ENCODE results near the gene DKC1. TPM values are rescaled to one million over a fixed set of nuclear protein-coding genes. Genes with fewer than 3 reads are reported as not detected.

DKC1 gene
- total and polyA plus RNA-seq, 2 donors, result 34.0 to 43.8 TPM

DNA sequence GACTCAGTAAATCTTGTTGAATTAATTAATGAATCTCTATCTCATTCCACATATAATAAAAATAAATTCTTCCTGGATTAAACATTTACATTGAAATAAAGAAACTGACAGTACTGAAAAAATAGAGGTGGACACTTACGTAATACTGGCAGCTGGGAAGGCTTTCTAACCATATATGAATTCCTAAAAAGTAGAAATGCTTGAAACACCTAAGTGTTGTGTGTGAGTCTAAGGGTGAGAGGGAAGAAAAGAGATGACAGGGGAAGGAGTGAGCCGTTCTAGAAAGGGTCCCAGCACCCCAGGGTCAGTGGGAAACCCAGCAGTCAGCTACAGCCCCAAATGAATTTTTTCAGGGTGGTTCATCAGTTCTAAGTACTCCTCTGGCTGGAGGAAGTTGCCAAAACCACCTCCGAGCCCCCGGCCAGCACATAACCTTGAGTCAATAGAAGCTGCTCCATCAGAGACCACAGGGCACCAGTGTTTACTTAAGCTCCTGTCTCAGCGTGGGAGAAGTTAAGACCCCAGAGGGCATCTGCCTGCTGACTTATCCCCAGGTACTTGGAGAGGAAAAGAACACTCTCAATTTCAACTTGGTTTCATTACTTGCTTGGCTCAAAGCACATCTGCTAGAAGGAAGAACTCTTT, 30.1 kb upstream of the DKC1 start:
- DNase-seq (ENCODE audit: low read depth in 6 of 9, low spot score in 9 of 9), result peak in 1 of 9 donors; percentile 35
- no peak overlapping the region for H3K4me3 ChIP-seq (ENCODE audit: low read length in 2 of 2)
- H3K36me3 ChIP-seq (ENCODE audit: control insufficient read depth in 2 of 2, insufficient read depth in 2 of 2, low read length in 1 of 2), result no peaks in the 10 kb centered on the region
- H3K27me3 ChIP-seq (ENCODE audit: control insufficient read depth in 2 of 2, insufficient read depth in 1 of 2, low read length in 1 of 2), result no peaks in the 10 kb centered on the region
- H3K9me3 ChIP-seq (ENCODE audit: control insufficient read depth in 2 of 2, insufficient read depth in 1 of 2, low read length in 1 of 2), result no peaks in the 10 kb centered on the region
- WGBS, result 31% methylated on average over 5 of the region's 5 CpGs
- peak overlapping the region; percentile 36 to 95 for H3K27ac ChIP-seq (ENCODE audit: low read depth in 1 of 2, low read length in 1 of 2)
- peaks cover 9 to 71% of the 10 kb centered on the region in 2 donors for H3K4me1 ChIP-seq (ENCODE audit: control insufficient read depth in 2 of 2, insufficient read depth in 2 of 2, low read length in 2 of 2)

DNA sequence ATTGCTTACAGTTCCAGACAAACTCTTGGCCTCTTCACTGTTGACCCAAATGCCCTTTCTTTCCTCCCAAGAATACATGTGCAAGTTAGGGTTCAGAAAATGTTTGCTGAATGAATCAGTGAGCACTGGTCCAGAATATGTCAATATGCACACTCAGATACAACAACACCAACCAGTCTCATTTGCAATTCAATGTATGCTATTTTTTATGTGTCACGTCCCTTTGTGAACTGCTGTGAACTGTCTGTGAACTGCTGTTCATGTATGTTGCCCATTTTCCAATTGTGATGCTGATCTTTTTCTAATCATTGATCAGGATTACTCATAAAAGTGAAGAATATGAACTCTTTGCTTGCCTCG, 29.6 kb upstream of the DKC1 start:
- H3K27me3 ChIP-seq (ENCODE audit: control insufficient read depth in 2 of 2, insufficient read depth in 1 of 2, low read length in 1 of 2), result no peaks in the 10 kb centered on the region
- H3K9me3 ChIP-seq (ENCODE audit: control insufficient read depth in 2 of 2, insufficient read depth in 1 of 2, low read length in 1 of 2), result no peaks in the 10 kb centered on the region
- WGBS, result 75% methylated on average over 2 of the region's 2 CpGs
- H3K27ac ChIP-seq (ENCODE audit: low read depth in 1 of 2, low read length in 1 of 2), result peak overlapping the region; percentile 36 to 95
- DNase-seq (ENCODE audit: low read depth in 6 of 9, low spot score in 9 of 9), result no peak
- H3K36me3 ChIP-seq (ENCODE audit: control insufficient read depth in 2 of 2, insufficient read depth in 2 of 2, low read length in 1 of 2), result no peaks in the 10 kb centered on the region
- peaks cover 9 to 74% of the 10 kb centered on the region in 2 donors for H3K4me1 ChIP-seq (ENCODE audit: control insufficient read depth in 2 of 2, insufficient read depth in 2 of 2, low read length in 2 of 2)
- H3K4me3 ChIP-seq (ENCODE audit: low read length in 2 of 2), result no peak overlapping the region

DNA sequence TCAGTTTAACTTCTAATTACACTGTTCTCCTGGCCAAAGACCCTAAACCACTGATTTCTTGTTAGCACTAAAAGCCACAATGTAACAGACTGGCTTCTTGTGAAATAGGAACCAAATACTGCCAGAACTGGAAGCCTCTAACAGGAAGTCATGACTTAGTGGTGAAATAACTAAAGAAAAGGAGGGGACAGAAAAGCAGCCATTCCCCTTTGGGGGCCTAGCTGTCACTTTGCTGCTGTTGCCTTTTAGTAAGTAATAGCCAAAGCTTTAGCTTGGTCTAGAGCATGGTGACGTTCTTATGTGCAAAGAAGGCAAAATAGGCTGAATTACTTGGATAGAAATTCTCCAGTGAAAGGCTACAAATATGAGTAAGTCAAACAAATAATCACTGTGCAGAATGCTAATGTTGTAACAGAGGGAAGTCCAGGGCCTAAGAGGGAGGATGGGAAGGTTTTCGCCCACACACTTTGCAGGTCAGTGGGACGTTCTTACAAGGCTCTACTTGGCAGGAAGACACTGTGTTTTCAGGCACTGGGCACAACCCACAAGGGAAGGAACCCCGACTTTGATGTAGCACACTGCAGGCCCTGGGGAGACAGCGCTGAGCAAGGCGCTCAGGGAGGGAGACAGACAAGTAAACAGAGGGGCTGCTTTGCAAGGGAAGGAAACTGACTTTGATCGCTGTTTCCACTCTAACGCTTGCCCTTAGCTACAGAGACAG, 28.4 kb upstream of the DKC1 start:
- H3K27me3 ChIP-seq (ENCODE audit: control insufficient read depth in 2 of 2, insufficient read depth in 1 of 2, low read length in 1 of 2), result no peaks in the 10 kb centered on the region
- H3K4me1 ChIP-seq (ENCODE audit: control insufficient read depth in 2 of 2, insufficient read depth in 2 of 2, low read length in 2 of 2), result peaks cover 9 to 74% of the 10 kb centered on the region in 2 donors
- 6% methylated on average over 8 of the region's 8 CpGs for WGBS
- no peak overlapping the region for H3K4me3 ChIP-seq (ENCODE audit: low read length in 2 of 2)
- peak in 3 of 9 donors; percentile 54 to 78 (median 64) for DNase-seq (ENCODE audit: low read depth in 6 of 9, low spot score in 9 of 9)
- H3K27ac ChIP-seq (ENCODE audit: low read depth in 1 of 2, low read length in 1 of 2), result peak overlapping the region; percentile 44 to 95
- no peaks in the 10 kb centered on the region for H3K9me3 ChIP-seq (ENCODE audit: control insufficient read depth in 2 of 2, insufficient read depth in 1 of 2, low read length in 1 of 2)
- H3K36me3 ChIP-seq (ENCODE audit: control insufficient read depth in 2 of 2, insufficient read depth in 2 of 2, low read length in 1 of 2), result no peaks in the 10 kb centered on the region

DNA sequence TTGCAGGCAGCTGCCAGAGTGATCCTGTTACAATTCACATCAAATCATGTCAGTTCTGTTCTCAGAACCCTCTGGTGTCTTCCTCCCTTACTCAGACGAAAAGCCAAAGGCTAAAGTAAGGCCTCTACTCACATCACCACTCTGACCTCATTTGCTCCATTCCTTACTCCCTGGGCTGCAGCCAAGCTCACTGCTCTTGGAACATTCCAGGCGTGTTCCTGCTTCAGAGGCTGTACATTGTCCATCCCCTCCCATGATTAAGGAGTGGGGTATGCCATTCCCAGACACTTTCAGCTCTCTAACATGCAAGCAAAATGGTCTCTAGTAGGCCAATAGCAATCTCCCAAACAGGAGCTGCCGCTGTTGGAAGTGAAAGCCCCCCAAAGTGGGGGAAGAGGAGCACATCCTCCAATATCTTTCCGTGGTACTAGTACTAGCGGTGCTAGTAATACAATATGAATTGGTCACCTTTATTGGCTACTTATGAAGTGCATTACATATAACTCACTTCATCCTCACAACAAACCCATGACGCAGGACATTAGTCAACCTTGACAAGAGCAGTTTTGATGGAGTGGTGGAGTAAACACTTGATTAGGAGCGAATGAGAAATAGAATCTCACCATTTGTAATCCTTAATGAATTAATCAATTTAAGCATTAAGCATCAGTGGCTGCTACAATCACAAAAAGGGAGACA, 26.8 kb upstream of the DKC1 start:
- Histone ChIP-seq H3K27ac (ENCODE audit: low read depth in 1 of 2, low read length in 1 of 2) (peak overlapping the region; percentile 54 to 95), H3K36me3 (ENCODE audit: control insufficient read depth in 2 of 2, insufficient read depth in 2 of 2, low read length in 1 of 2) (no peaks in the 10 kb centered on the region), H3K27me3 (ENCODE audit: control insufficient read depth in 2 of 2, insufficient read depth in 1 of 2, low read length in 1 of 2) (no peaks in the 10 kb centered on the region), H3K4me3 (ENCODE audit: low read length in 2 of 2) (no peak overlapping the region), H3K4me1 (ENCODE audit: control insufficient read depth in 2 of 2, insufficient read depth in 2 of 2, low read length in 2 of 2) (peaks cover 9 to 65% of the 10 kb centered on the region in 2 donors), H3K9me3 (ENCODE audit: control insufficient read depth in 2 of 2, insufficient read depth in 1 of 2, low read length in 1 of 2) (no peaks in the 10 kb centered on the region)
- 89% methylated on average over 7 of the region's 7 CpGs for WGBS
- no peak for DNase-seq (ENCODE audit: low read depth in 6 of 9, low spot score in 9 of 9)

DNA sequence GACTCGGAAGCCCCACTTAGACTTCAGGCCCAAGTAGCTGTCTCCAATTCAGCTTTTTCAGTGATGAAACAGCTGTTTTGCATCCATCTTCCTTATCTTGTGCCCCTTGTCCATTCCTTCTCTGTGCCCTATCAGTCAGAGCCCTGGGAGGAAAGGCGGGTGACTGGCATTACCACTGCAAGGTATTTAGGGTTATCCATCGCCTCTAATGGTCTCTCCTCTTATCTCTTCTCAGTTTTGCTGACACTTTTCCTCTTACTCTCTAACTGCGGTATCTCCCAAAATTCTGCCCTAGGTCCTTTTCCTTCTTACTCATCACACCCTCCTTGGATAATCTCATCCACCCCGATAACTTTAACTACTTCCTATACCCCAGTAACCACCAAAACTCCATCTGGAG, 25.5 kb upstream of the DKC1 start:
- WGBS, result 80% methylated on average over 5 of the region's 5 CpGs
- no peaks in the 10 kb centered on the region for H3K9me3 ChIP-seq (ENCODE audit: control insufficient read depth in 2 of 2, insufficient read depth in 1 of 2, low read length in 1 of 2)
- no peaks in the 10 kb centered on the region for H3K27me3 ChIP-seq (ENCODE audit: control insufficient read depth in 2 of 2, insufficient read depth in 1 of 2, low read length in 1 of 2)
- no peak overlapping the region for H3K4me3 ChIP-seq (ENCODE audit: low read length in 2 of 2)
- H3K4me1 ChIP-seq (ENCODE audit: control insufficient read depth in 2 of 2, insufficient read depth in 2 of 2, low read length in 2 of 2), result peaks cover 9 to 53% of the 10 kb centered on the region in 2 donors
- no peak for DNase-seq (ENCODE audit: low read depth in 6 of 9, low spot score in 9 of 9)
- H3K27ac ChIP-seq (ENCODE audit: low read depth in 1 of 2, low read length in 1 of 2), result no peak overlapping the region
- H3K36me3 ChIP-seq (ENCODE audit: control insufficient read depth in 2 of 2, insufficient read depth in 2 of 2, low read length in 1 of 2), result no peaks in the 10 kb centered on the region

DNA sequence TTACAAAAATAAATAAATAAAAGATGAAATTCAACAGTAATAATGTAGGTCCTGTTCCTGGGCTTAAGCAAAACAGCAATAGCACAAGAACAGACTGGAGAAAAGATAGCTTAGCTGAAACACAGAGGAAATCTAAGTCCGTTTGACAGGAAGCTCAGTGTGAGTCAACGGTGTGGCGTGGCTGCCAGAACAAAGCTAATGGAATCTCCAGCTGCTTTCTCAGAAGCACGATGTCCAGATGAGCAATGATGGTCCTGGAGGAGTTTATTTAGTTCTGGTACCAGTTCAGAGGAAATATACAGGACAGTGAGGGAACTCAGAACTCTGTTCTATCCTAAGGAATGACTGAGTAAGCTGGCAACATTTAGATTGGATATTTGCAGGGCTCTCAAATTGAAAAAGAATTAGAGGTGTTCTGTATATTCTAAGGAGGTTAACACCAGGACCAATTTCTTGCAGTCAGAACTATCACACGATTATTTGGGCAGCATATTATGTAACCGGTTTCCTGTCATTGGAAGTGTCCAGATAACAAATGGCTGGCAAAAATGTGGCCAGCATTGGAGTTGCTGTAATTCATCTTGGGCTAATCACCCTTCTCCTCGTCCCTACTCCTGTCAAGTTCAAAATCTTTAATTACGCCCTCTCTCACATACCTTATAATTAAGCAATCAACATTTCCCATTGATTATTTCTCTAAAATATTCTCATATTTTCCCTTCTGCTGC, 24.5 kb upstream of the DKC1 start:
- Histone ChIP-seq H3K9me3 (ENCODE audit: control insufficient read depth in 2 of 2, insufficient read depth in 1 of 2, low read length in 1 of 2) (no peaks in the 10 kb centered on the region), H3K4me1 (ENCODE audit: control insufficient read depth in 2 of 2, insufficient read depth in 2 of 2, low read length in 2 of 2) (peaks cover 5 to 46% of the 10 kb centered on the region in 2 donors), H3K36me3 (ENCODE audit: control insufficient read depth in 2 of 2, insufficient read depth in 2 of 2, low read length in 1 of 2) (no peaks in the 10 kb centered on the region), H3K27me3 (ENCODE audit: control insufficient read depth in 2 of 2, insufficient read depth in 1 of 2, low read length in 1 of 2) (no peaks in the 10 kb centered on the region), H3K27ac (ENCODE audit: low read depth in 1 of 2, low read length in 1 of 2) (peak overlapping the region; percentile 46 to 52), H3K4me3 (ENCODE audit: low read length in 2 of 2) (no peak overlapping the region)
- WGBS, result 29% methylated on average over 8 of the region's 8 CpGs
- DNase-seq (ENCODE audit: low read depth in 6 of 9, low spot score in 9 of 9), result peak in 1 of 9 donors; percentile 46

- WGBS, result 51% methylated on average over 2 of the region's 2 CpGs
- peaks cover 3 to 36% of the 10 kb centered on the region in 2 donors for H3K4me1 ChIP-seq (ENCODE audit: control insufficient read depth in 2 of 2, insufficient read depth in 2 of 2, low read length in 2 of 2)
- H3K27ac ChIP-seq (ENCODE audit: low read depth in 1 of 2, low read length in 1 of 2), result no peak overlapping the region
- no peaks in the 10 kb centered on the region for H3K36me3 ChIP-seq (ENCODE audit: control insufficient read depth in 2 of 2, insufficient read depth in 2 of 2, low read length in 1 of 2)
- no peak overlapping the region for H3K4me3 ChIP-seq (ENCODE audit: low read length in 2 of 2)
- no peaks in the 10 kb centered on the region for H3K27me3 ChIP-seq (ENCODE audit: control insufficient read depth in 2 of 2, insufficient read depth in 1 of 2, low read length in 1 of 2)
- peaks cover 0 to 3% of the 10 kb centered on the region in 2 donors for H3K9me3 ChIP-seq (ENCODE audit: control insufficient read depth in 2 of 2, insufficient read depth in 1 of 2, low read length in 1 of 2)
- DNase-seq (ENCODE audit: low read depth in 6 of 9, low spot score in 9 of 9), result no peak
These were observed 22.7 kb upstream of the DKC1 start for GRCh38 chrX:154739952-154740465.

- H3K9me3 ChIP-seq (ENCODE audit: control insufficient read depth in 2 of 2, insufficient read depth in 1 of 2, low read length in 1 of 2), result peaks cover 0 to 9% of the 10 kb centered on the region in 2 donors
- DNase-seq (ENCODE audit: low read depth in 6 of 9, low spot score in 9 of 9), result no peak
- no peak overlapping the region for H3K27ac ChIP-seq (ENCODE audit: low read depth in 1 of 2, low read length in 1 of 2)
- H3K36me3 ChIP-seq (ENCODE audit: control insufficient read depth in 2 of 2, insufficient read depth in 2 of 2, low read length in 1 of 2), result no peaks in the 10 kb centered on the region
- no peaks in the 10 kb centered on the region for H3K27me3 ChIP-seq (ENCODE audit: control insufficient read depth in 2 of 2, insufficient read depth in 1 of 2, low read length in 1 of 2)
- H3K4me1 ChIP-seq (ENCODE audit: control insufficient read depth in 2 of 2, insufficient read depth in 2 of 2, low read length in 2 of 2), result peaks cover 0 to 16% of the 10 kb centered on the region in 2 donors
- no peak overlapping the region for H3K4me3 ChIP-seq (ENCODE audit: low read length in 2 of 2)
These were observed 20.1 kb upstream of the DKC1 start for GRCh38 chrX:154742613-154743012.

Data from thymus (tissue), 11 donors.